GM21825 (cell line): Measurements from ENCODE around the gene ACTR1A.
"Not testable (repeated sequence)": the region's sequence is repeated elsewhere in the genome, so short reads cannot be mapped to it uniquely, and the experiment has no call there.

ENCODE experiments used
- ATAC-seq: cut with Tn5 transposase; IDR thresholded peaks from one replicate; pipeline ENCODE4 v1.9.1; 2021; ENCODE audit warnings: mild to moderate bottlenecking, moderate library complexity; ENCODE audit not compliant: unreplicated experiment

ACTR1A gene

GRCh38 chr10:102455893-102456471 lies 46.5 kb downstream of the ACTR1A start:
- no peak for ATAC-seq

- not testable (repeated sequence) for ATAC-seq
Observed at GRCh38 chr10:102454662-102455487, 47.6 kb downstream of the ACTR1A start.

GRCh38 chr10:102453502-102453901 lies 49.0 kb downstream of the ACTR1A start:
- ATAC-seq: no peak

GRCh38 chr10:102452672-102453340 lies 49.7 kb downstream of the ACTR1A start:
- ATAC-seq: no peak

GRCh38 chr10:102451105-102451969 lies 51.2 kb downstream of the ACTR1A start, which contains the start of gene C10orf95:
Gene C10orf95, minus strand, starts transcription at chr10:102451543. Its CDS starts 450 bp downstream, at chr10:102451093.
- no peak for ATAC-seq

- peak; percentile 75 for ATAC-seq
Observed at GRCh38 chr10:102450374-102451104, 52.0 kb downstream of the ACTR1A start.

GRCh38 chr10:102450124-102450373 lies 52.5 kb downstream of the ACTR1A start:
- no peak for ATAC-seq

- no peak for ATAC-seq
Observed at GRCh38 chr10:102449321-102450123, 53.0 kb downstream of the ACTR1A start.

GRCh38 chr10:102444851-102445250 lies 57.7 kb downstream of the ACTR1A start:
- no peak for ATAC-seq

- ATAC-seq: no peak
Observed at GRCh38 chr10:102438374-102438773, 64.1 kb downstream of the ACTR1A start.

GRCh38 chr10:102437515-102437914 lies 65.0 kb downstream of the ACTR1A start:
- no peak for ATAC-seq

GRCh38 chr10:102436312-102436711 lies 66.2 kb downstream of the ACTR1A start:
- no peak for ATAC-seq

- ATAC-seq: no peak
Observed at GRCh38 chr10:102435529-102436233, 66.8 kb downstream of the ACTR1A start.

- no peak for ATAC-seq
Observed at GRCh38 chr10:102435133-102435497, 67.4 kb downstream of the ACTR1A start.

- no peak for ATAC-seq
Observed at GRCh38 chr10:102434394-102435132, 67.9 kb downstream of the ACTR1A start.

- no peak for ATAC-seq
Observed at GRCh38 chr10:102433619-102434046, 68.9 kb downstream of the ACTR1A start.

- peak; percentile 83 for ATAC-seq
Observed at GRCh38 chr10:102432162-102432950, 70.2 kb downstream of the ACTR1A start, which contains the start of gene CUEDC2. Gene CUEDC2, minus strand, starts transcription at chr10:102432574. Its CDS starts 7,386 bp downstream, at chr10:102425188.
